GM12878 (cell line): Measurements from ENCODE around the gene STXBP2. TPM values are rescaled to one million over a fixed set of nuclear protein-coding genes. Genes with fewer than 3 reads are reported as not detected.

Experiments used
- ATAC-seq: fragments of 200-7000 bp; cut with Tn5 transposase; 3 replicates; pipeline ENCODE4 v1.9.1; 2020; ENCODE audit warnings: mild to moderate bottlenecking, moderate library complexity
- BruUV-seq: library from RNA; stranded (reverse); fragments of 400-500 nt; replicated peaks from 2 replicates; lab custom pipeline; 2021; lab: Mats Ljungman, UMichigan
- CTCF ChIA-PET: fragments of 300-600 bp; sonication (Branson Sonifier 250); formaldehyde crosslinking; extraction: SDS; loops from one replicate; lab custom pipeline; 2021; ENCODE audit warnings: inconsistent platforms; lab: Yijun Ruan, JAX
- POLR2A ChIA-PET: fragments of 350-600 bp; formaldehyde crosslinking; extraction: SDS; loops from one replicate; lab custom pipeline; 2021; ENCODE audit warnings: inconsistent platforms; lab: Charles Lee
- RAD21 ChIA-PET: fragments of 300-600 bp; sonication (Branson Sonifier 250); formaldehyde crosslinking; loops from one replicate; lab custom pipeline; 2023; ENCODE audit warnings: antibody characterized with exemption; ENCODE audit not compliant: unreplicated experiment; lab: Charles Lee
- SMC1A ChIA-PET: fragments of 300-600 bp; sonication (Branson Sonifier 250); formaldehyde crosslinking; loops from one replicate; lab custom pipeline; 2023; ENCODE audit not compliant: unreplicated experiment, uncharacterized antibody; lab: Charles Lee
- DNase-seq: peaks from one replicate; pipeline ENCODE4 v3.0.0-alpha.2; 2011; ENCODE audit warnings: low read depth, low spot score
- FAIRE-seq: peaks from 3 replicates; lab custom pipeline; 2011; peaks lifted over from hg19 to GRCh38; lab: Jason Lieb, UNC
- H2AFZ ChIP-seq: 2 replicates; pipeline ENCODE4 v1.6.0; 2011; ENCODE audit warnings: low read depth, low read length, control low read depth; ENCODE audit not compliant: control insufficient read depth
- H3K27ac ChIP-seq: 2 replicates; pipeline ENCODE4 v1.5.1; 2011; ENCODE audit warnings: control low read depth; ENCODE audit not compliant: control insufficient read depth, insufficient read depth
- H3K27me3 ChIP-seq, 2 experiments: replicated peaks in 1 of 2; 2 replicates each; pipeline versions ENCODE4 v1.6.0 to v1.6.1; 2011; ENCODE audit warnings: low read length in 1 of 2; ENCODE audit not compliant: control insufficient read depth in 2 of 2, insufficient read depth in 2 of 2
- H3K36me3 ChIP-seq, 2 experiments: 2 replicates each; pipeline ENCODE4 v1.5.1; 2011; ENCODE audit warnings: low read length in 1 of 2; ENCODE audit not compliant: control insufficient read depth in 2 of 2, insufficient read depth in 2 of 2
- H3K4me1 ChIP-seq: 2 replicates; pipeline ENCODE4 v1.6.1; 2011; ENCODE audit warnings: mild to moderate bottlenecking, low read length, moderate library complexity, mixed read lengths; ENCODE audit not compliant: control insufficient read depth, insufficient read depth
- H3K4me2 ChIP-seq: 2 replicates; pipeline ENCODE4 v1.6.0; 2011; ENCODE audit warnings: control low read depth; ENCODE audit not compliant: control insufficient read depth, insufficient read depth
- H3K4me3 ChIP-seq: fragments of 200-600 bp; sonication (generic); 2 replicates; pipeline ENCODE4 v1.5.1; 2016
- H3K79me2 ChIP-seq: 2 replicates; pipeline ENCODE4 v1.6.0; 2011; ENCODE audit warnings: low read length; ENCODE audit not compliant: control insufficient read depth, insufficient read depth
- H3K9ac ChIP-seq: 2 replicates; pipeline ENCODE4 v1.8.0; 2011; ENCODE audit warnings: low read length, control low read depth, mixed read lengths; ENCODE audit not compliant: control insufficient read depth, insufficient read depth
- H3K9me3 ChIP-seq: replicated peaks from 3 replicates; pipeline ENCODE4 v1.5.1; 2011; ENCODE audit warnings: mild to moderate bottlenecking, low read length; ENCODE audit not compliant: control insufficient read depth, insufficient read depth
- H4K20me1 ChIP-seq: 2 replicates; pipeline ENCODE4 v1.6.0; 2011; ENCODE audit not compliant: control insufficient read depth, insufficient read depth
- CREB1 ChIP-seq: IDR thresholded peaks from 2 replicates; pipeline ENCODE4 v1.6.1; 2012; ENCODE audit warnings: low read depth, mild to moderate bottlenecking, inconsistent platforms
- EGR1 ChIP-seq, 2 experiments: IDR thresholded peaks; 1 replicate in 1 of 2; 2 replicates in 1 of 2; pipeline ENCODE4 v1.6.1; 2011 to 2012; ENCODE audit warnings: low read depth in 2 of 2, low read length in 2 of 2, borderline replicate concordance in 1 of 2, mild to moderate bottlenecking in 1 of 2, moderate library complexity in 1 of 2
- ETV6 ChIP-seq, 2 experiments: fragments of 450-650 bp in 1 of 2; IDR thresholded peaks in 1 of 2; conservative IDR thresholded peaks in 1 of 2; 2 replicates each; pipeline ENCODE4 v1.6.1; 2014; ENCODE audit warnings: antibody characterized with exemption in 1 of 2, borderline replicate concordance in 1 of 2, low read depth in 1 of 2, mild to moderate bottlenecking in 1 of 2, moderate library complexity in 1 of 2
- RUNX3 ChIP-seq: IDR thresholded peaks from 2 replicates; pipeline ENCODE4 v1.6.1; 2012; ENCODE audit warnings: low read length, inconsistent platforms
- WGBS: methylation state at CpG from one replicate; pipeline ENCODE4 v1.1.6; 2016; ENCODE audit warnings: low lambda C conversion rate; ENCODE audit not compliant: insufficient replicate concordance, insufficient coverage; ENCODE audit errors: missing lambda C conversion rate; 5-methylcytosine and 5-hydroxymethylcytosine counted together
- in situ Hi-C: fragments of 300-500 bp; cut with MboI; formaldehyde crosslinking; loops from 9 replicates; pipeline ENCODE4 v1.14.3; 2018; ENCODE audit warnings: mixed read lengths
- intact Hi-C: fragments of 100-400 bp; cut with micrococcal nuclease; formaldehyde crosslinking; loops from one replicate; pipeline ENCODE4 v1.14.2; 2022; ENCODE audit not compliant: unreplicated experiment
- polyA plus RNA-seq, 11 experiments: library from polyadenylated mRNA; depleted of rRNA in 4 of 11; unstranded in 6 of 11; stranded (reverse) in 5 of 11; fragments of >200 nt; fragmentation: Nextera tagmentation in 4 of 11; fragmentation: Illumina TruSeq in 1 of 11; extraction: Ambion mirVana in 4 of 11; extraction: Trizol in 1 of 11; gene quantifications; 1 replicate in 1 of 11; 2 replicates in 10 of 11; pipeline versions ENCODE4 v1.2.1 to v1.2.3, GENCODE V29; 2011 to 2016; ENCODE audit warnings: inconsistent platforms in 2 of 11, missing spikeins in 2 of 11, low read depth in 1 of 11
- total RNA-seq, 4 experiments: library from RNA; depleted of rRNA in 3 of 4; stranded (reverse); fragments of >200 nt in 3 of 4; fragmentation: Illumina TruSeq in 1 of 4; extraction: Trizol in 1 of 4; gene quantifications; 2 replicates each; pipeline versions ENCODE4 v1.2.1 to v1.2.3, GENCODE V29; 2013 to 2021
- TF ChIP-seq, protein P1 (sequence below): IDR thresholded peaks from 2 replicates; pipeline ENCODE4 v1.6.1; 2012; ENCODE audit warnings: low read depth, low read length, improper control_type of control experiment

The STXBP2 gene
- total and polyA plus RNA-seq, 10 of the 15 experiments (the other 5 are each of a cell fraction or from before 2014, with no cell fraction given): 2.6 to 111 (median 61.4) TPM

DNA sequence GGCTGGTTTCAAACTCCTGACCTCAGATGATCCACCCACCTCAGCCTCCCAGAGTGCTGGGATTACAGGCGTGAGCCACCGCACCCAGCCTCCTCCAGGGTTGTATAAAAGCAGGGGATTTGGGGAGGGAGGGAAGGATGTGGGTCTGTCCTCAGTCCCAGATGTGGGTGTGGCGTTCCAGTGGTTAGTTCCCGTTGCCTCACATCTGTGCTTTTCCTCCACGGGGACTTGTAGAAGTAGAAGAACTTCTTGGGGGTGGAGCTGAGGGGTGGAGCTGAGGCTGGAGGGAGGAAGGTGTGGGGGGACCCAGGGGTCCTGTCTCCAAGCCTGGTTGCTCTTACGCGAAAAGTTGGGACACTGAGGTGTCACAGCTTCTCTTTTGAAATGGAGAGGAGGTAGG, 39.5 kb downstream of the STXBP2 start:
- H3K9me3 ChIP-seq: no peaks in the 10 kb centered on the region; the same call in 2 of the 3 replicates
- WGBS: 0% methylated on average over 7 of the region's 7 CpGs

DNA sequence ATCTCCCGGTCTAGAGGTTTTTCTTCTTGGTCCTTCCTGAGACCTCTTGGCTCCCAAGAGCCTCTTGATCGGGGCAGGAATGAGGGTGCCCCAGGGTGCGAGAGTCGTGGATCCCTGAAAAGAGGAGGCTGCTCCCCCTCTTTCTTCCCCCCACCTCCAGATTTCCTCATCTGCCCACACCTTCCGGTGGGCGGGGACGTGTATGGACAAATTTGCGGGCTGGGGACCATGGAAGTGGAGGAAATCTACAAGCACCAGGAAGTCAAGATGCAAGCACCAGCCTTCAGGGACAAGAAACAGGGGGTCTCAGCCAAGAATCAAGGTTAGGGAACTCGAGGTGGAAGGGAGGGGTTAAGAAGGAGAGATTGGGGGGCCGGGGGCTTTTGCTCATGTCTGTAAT, 39.9 kb downstream of the STXBP2 start, which contains the start of gene MCEMP1:
MCEMP1 (plus strand) TSS at position 237 of the 400 bp plus-strand sequence; CDS start at position 268, 31 bp downstream.
- intact Hi-C loops: loop anchor here (10.0 kb wide), 1 partner anchor 292 kb away; no protein-coding TSS in a partner anchor
- TF ChIP-seq EGR1 (IDR thresholded peaks at IDR 0.05; ENCODE audit: borderline replicate concordance in 1 of 2, low read depth in 2 of 2, low read length in 2 of 2) (0 out of 3 replicates have a peak, but pooled peaks of 1 of the 2 experiments have one; percentile 15), CREB1 (no peak), ETV6 (conservative IDR thresholded peaks at IDR 0.05 in 1 of 2, IDR thresholded peaks at IDR 0.05 in 1 of 2; ENCODE audit: borderline replicate concordance in 1 of 2, low read depth in 1 of 2) (0 out of 4 replicates have a peak, but pooled peaks of 1 of the 2 experiments have one; percentile 31), RUNX3 (0 out of 2 replicates have a peak, but pooled peaks have one; percentile 15)
- TF ChIP-seq, protein P1, sequence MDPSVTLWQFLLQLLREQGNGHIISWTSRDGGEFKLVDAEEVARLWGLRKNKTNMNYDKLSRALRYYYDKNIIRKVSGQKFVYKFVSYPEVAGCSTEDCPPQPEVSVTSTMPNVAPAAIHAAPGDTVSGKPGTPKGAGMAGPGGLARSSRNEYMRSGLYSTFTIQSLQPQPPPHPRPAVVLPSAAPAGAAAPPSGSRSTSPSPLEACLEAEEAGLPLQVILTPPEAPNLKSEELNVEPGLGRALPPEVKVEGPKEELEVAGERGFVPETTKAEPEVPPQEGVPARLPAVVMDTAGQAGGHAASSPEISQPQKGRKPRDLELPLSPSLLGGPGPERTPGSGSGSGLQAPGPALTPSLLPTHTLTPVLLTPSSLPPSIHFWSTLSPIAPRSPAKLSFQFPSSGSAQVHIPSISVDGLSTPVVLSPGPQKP: no peak
- no peaks in the 10 kb centered on the region for H3K36me3 ChIP-seq
- no peak within 1 kb of the TSS for H3K9ac ChIP-seq
- peaks cover 12% of the 10 kb centered on the region for H3K79me2 ChIP-seq
- peaks cover 36% of the 10 kb centered on the region for H3K4me1 ChIP-seq
- no peaks in the 10 kb centered on the region; the same call in 2 of the 3 replicates for H3K9me3 ChIP-seq
- ChIA-PET POLR2A (no interaction called here), SMC1A (interaction anchor here (1.0 to 2.9 kb wide), 3 partner anchors 19 to 123 kb away, joined by 3 to 12 read pairs (median 11); no protein-coding TSS in a partner anchor), CTCF (interaction anchor here (0.7 to 3.6 kb wide), 7 partner anchors 21 to 125 kb away, joined by 3 to 20 read pairs (median 5); no protein-coding TSS in a partner anchor), RAD21 (interaction anchor here (1.1 kb wide), 1 partner anchor 123 kb away, joined by 6 read pairs; no protein-coding TSS in a partner anchor)
- ATAC-seq: no peak
- no peak for DNase-seq
- H2AFZ ChIP-seq: peak within 1 kb of the TSS; percentile 33
- H3K27ac ChIP-seq: no peak within 1 kb of the TSS
- peak within 1 kb of the TSS; percentile 76 for H3K4me2 ChIP-seq
- no peaks in the 10 kb centered on the region for H4K20me1 ChIP-seq
- H3K4me3 ChIP-seq: peak within 1 kb of the TSS; percentile 24; the same call in 1 of the 2 replicates
- no TSS peak for BruUV-seq
- FAIRE-seq: no peak
- WGBS: 16% methylated on average over 10 of the region's 10 CpGs
- in situ Hi-C loops: no loop called here
- peaks cover 0 to 2% of the 10 kb centered on the region in 2 experiments; a peak in 3 of 4 replicates for H3K27me3 ChIP-seq

More for the DNA sequence above, 39.5 kb downstream of the STXBP2 start:
- peak overlapping the region; percentile 76 for H3K4me2 ChIP-seq
- SMC1A ChIA-PET: interaction anchor here (2.7 to 2.9 kb wide), 2 partner anchors 108 to 124 kb away, joined by 11 to 12 read pairs; no protein-coding TSS in a partner anchor
- H2AFZ ChIP-seq: peak overlapping the region; percentile 33
- H3K9ac ChIP-seq: no peak overlapping the region
- peaks cover 0 to 2% of the 10 kb centered on the region in 2 experiments; a peak in 3 of 4 replicates for H3K27me3 ChIP-seq
- CTCF ChIA-PET: interaction anchor here (1.5 to 3.6 kb wide), 5 partner anchors 24 to 125 kb away, joined by 5 to 20 read pairs (median 5); no protein-coding TSS in a partner anchor
- ATAC-seq (no peak), FAIRE-seq (no peak), DNase-seq (no peak)
- H3K4me1 ChIP-seq: peaks cover 35% of the 10 kb centered on the region
- H3K27ac ChIP-seq: no peak overlapping the region
- no TSS peak for BruUV-seq
- intact Hi-C loops (loop anchor here (10.0 kb wide), 1 partner anchor 292 kb away; no protein-coding TSS in a partner anchor), in situ Hi-C loops (no loop called here)
- H3K4me3 ChIP-seq: peak overlapping the region; percentile 24; the same call in 1 of the 2 replicates
- RAD21 ChIA-PET: interaction anchor here (0.7 to 1.1 kb wide), 2 partner anchors 123 to 124 kb away, joined by 3 to 6 read pairs; no protein-coding TSS in a partner anchor
- peaks cover 8% of the 10 kb centered on the region for H3K79me2 ChIP-seq
- no peaks in the 10 kb centered on the region for H4K20me1 ChIP-seq
- no peaks in the 10 kb centered on the region for H3K36me3 ChIP-seq
- TF ChIP-seq, protein P1: no peak
- TF ChIP-seq RUNX3: 0 out of 2 replicates have a peak, but pooled peaks have one; percentile 4
- POLR2A ChIA-PET: no interaction called here
